Mononuclear cell (primary cell): Measurements from ENCODE around the gene RGS17. TPM values are rescaled to one million over a fixed set of nuclear protein-coding genes. Genes with fewer than 3 reads are reported as not detected.

Source experiments
- H3K27me3 ChIP-seq: 2 replicates; pipeline ENCODE4 v1.6.0; 2011; ENCODE audit warnings: low read length, control low read depth; ENCODE audit not compliant: insufficient read depth
- H3K4me1 ChIP-seq: 2 replicates; pipeline ENCODE4 v1.5.1; 2011; ENCODE audit warnings: mild to moderate bottlenecking, low read length, control low read depth; ENCODE audit not compliant: insufficient read depth
- H3K4me3 ChIP-seq: 2 replicates; pipeline ENCODE4 v1.5.1; 2011; ENCODE audit warnings: mild to moderate bottlenecking, low read length, moderate library complexity
- H3K9me3 ChIP-seq: 2 replicates; pipeline ENCODE4 v1.5.1; 2011; ENCODE audit warnings: low read depth, mild to moderate bottlenecking, control low read depth, low read length
- total RNA-seq: library from RNA; depleted of rRNA; stranded (reverse); fragments of >200 nt; gene quantifications from one replicate; pipeline ENCODE4 v1.2.3, GENCODE V29; 2012

The RGS17 gene
- total RNA-seq, 1 donor: not detected

DNA sequence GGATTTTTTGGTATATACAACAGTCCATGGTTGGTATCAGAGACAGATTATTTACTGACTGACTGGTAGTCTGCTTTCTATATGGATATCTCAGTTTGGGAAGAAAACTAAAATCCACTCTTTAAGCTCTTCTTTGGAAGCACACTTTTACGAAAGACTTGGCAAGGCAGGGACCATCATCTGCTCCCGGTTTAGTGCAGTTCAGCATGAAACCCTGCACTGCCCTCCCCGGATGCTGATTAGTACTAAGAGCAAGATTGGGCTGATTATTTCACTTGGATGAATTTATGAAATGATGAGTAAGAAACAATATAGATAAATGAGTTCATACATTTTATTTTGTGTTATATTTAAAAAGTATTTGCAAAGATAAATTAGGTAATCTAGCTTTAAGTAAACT is 56.3 kb downstream of the RGS17 start:
- H3K4me1 ChIP-seq: peaks cover 5% of the 10 kb centered on the region
- no peaks in the 10 kb centered on the region for H3K9me3 ChIP-seq
- H3K4me3 ChIP-seq: no peak overlapping the region

DNA sequence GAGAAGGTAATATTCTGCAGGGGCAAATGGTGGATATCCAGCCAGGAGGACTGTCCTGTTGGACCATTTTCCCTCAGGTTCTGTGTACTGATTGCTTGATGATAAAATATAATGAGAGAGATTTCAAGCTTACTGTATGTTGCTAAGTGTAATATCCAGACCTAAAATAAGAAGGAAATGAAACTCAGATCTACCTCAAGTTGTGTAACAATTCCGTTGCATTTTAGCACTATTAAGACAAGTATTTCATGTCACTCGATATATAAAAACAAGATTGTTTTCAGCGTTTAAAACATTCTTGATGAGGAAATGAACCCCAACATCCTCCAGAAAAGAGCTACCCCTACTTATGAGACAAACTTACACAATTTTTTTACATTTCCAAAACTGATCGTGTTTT is 57.2 kb downstream of the RGS17 start:
- H3K4me3 ChIP-seq: no peak overlapping the region
- H3K9me3 ChIP-seq: no peaks in the 10 kb centered on the region
- no peaks in the 10 kb centered on the region for H3K27me3 ChIP-seq
- peaks cover 5% of the 10 kb centered on the region for H3K4me1 ChIP-seq

More for the DNA sequence above, 56.3 kb downstream of the RGS17 start:
- H3K27me3 ChIP-seq: no peaks in the 10 kb centered on the region

DNA sequence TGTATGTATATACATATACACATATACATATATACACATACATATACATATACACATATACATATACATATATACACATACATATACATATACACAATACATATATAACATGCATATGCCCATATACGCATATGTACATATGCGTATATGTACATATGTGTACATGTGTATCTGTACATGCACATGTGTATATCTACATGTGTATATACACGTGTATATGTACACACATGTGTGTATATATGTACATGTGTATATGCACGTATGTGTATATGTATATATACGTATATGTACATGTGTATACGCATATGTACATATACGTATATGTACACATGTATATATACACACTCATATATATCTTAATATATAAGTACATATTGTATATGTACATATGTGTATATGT is 60.3 kb downstream of the RGS17 start:
- Histone ChIP-seq H3K9me3 (no peaks in the 10 kb centered on the region), H3K4me1 (peaks cover 5% of the 10 kb centered on the region), H3K27me3 (no peaks in the 10 kb centered on the region), H3K4me3 (no peak overlapping the region)

DNA sequence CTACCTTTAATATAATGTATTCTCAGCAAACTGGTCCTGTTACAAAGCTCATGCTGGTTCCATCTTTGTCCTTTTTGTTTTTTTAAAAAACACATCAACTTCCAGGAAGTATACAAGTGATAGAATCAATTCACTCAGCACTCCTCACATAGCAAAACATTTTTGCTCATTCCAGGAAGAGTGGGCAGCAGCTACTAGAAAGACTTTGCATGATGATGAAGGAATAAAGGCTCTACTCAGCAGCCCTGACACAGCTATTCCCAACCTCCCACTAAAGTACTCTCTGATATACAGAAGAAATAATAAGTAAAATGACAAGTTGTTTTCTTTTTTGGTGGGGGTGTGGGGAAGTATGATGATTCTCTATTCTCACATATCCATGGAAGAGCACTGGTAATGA is 61.2 kb downstream of the RGS17 start:
- Histone ChIP-seq H3K9me3 (no peaks in the 10 kb centered on the region), H3K27me3 (no peaks in the 10 kb centered on the region), H3K4me1 (peaks cover 5% of the 10 kb centered on the region), H3K4me3 (no peak overlapping the region)

DNA sequence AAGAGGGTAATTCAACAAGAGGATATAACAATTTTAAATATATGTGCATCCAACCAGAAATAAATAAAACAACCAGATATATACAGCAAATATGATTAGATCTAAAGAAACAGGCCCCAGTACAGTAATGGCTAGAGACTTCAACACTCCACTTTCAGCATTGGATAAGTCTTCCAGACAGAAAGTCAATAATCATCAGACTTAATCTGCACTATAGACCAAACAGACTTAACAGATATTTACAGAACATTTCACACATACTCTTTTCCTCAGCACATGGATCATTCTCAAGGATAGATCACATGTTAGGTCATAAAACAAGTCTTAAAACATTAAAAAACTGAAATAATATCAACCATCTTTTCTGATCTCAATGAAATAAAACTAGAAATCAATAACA is 65.9 kb downstream of the RGS17 start:
- H3K9me3 ChIP-seq: no peaks in the 10 kb centered on the region
- H3K4me1 ChIP-seq: no peaks in the 10 kb centered on the region
- H3K4me3 ChIP-seq: no peak overlapping the region
- peaks cover 2% of the 10 kb centered on the region for H3K27me3 ChIP-seq

DNA sequence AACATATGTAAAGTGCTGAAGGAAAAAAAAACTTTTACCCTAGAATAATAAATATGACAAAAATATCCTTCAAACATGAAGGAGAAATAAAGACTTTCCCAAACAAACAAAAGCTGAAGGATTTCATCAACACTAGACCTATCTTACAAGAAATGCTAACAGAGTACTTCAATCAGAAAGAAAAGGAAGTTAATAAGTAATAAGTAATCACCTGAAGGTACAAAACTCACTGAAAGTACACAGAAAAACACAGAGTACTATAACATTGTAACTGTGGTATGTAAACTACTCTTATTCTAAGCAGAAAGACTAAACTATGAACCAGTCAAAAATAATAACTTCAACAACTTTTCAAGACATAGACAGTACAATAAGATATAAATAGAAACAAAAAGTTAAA is 67.1 kb downstream of the RGS17 start:
- H3K9me3 ChIP-seq: no peaks in the 10 kb centered on the region
- no peaks in the 10 kb centered on the region for H3K4me1 ChIP-seq
- peaks cover 2% of the 10 kb centered on the region for H3K27me3 ChIP-seq
- H3K4me3 ChIP-seq: no peak overlapping the region

DNA sequence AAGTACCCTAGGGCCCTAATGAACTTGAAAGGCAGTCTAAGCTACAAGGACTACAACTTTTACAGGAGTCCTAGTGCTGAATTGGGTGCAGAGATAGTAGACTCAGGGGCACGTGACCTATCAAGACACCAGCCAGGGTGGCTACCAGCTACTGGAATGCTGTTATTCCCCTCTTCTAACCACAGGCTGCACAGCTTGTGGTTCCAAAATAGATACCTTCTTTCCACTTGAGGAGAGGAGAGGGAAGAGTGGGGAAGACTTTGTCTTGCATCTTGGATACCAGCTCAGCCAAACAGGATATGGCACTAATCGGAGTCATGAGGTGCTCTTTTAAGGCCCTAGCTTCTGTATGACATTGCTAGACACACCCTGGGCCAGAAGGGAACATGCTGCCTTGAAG is 68.6 kb downstream of the RGS17 start:
- no peaks in the 10 kb centered on the region for H3K4me1 ChIP-seq
- H3K4me3 ChIP-seq: no peak overlapping the region
- H3K9me3 ChIP-seq: no peaks in the 10 kb centered on the region
- peaks cover 2% of the 10 kb centered on the region for H3K27me3 ChIP-seq

DNA sequence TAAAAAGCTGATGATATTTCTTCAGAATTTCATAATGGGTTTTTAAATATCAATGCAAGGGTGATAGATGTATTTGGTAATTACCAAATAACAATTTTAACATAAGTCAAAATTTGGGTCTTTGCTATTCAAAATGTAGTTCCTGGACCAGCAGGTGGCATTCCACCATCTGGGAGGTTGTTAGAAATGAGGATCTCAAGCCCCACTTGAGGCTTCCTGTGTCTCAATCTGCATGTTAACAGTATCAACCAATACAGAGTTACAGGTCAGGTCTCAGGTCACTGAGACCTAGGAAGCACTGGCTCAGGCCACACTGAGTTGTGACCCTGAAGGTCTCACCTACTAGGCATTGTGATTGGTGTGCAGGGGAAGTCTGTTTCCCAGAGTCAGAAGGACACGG is 71.3 kb downstream of the RGS17 start:
- Histone ChIP-seq H3K4me3 (no peak overlapping the region), H3K4me1 (no peaks in the 10 kb centered on the region), H3K9me3 (no peaks in the 10 kb centered on the region), H3K27me3 (peaks cover 2% of the 10 kb centered on the region)

DNA sequence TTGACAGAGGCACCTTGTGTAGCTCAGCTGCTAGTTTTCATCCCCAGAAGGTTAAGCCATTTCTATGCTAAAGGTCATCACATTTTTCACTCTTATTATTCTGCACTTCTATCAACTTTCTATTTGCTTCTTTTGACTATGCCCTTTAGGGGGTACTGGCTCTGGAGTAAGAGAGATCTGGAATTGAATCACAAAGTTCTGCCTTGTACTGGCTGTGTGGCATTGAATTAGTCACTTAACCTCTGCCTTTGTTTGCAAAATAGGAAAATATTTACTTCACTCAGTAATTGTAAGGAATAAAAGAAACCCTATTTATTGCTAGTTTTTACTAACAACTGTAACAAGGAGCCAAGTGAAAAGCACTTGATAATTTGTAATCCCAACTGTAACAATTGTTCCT is 71.8 kb downstream of the RGS17 start:
- H3K9me3 ChIP-seq: no peaks in the 10 kb centered on the region
- H3K27me3 ChIP-seq: peaks cover 2% of the 10 kb centered on the region
- H3K4me1 ChIP-seq: no peaks in the 10 kb centered on the region

DNA sequence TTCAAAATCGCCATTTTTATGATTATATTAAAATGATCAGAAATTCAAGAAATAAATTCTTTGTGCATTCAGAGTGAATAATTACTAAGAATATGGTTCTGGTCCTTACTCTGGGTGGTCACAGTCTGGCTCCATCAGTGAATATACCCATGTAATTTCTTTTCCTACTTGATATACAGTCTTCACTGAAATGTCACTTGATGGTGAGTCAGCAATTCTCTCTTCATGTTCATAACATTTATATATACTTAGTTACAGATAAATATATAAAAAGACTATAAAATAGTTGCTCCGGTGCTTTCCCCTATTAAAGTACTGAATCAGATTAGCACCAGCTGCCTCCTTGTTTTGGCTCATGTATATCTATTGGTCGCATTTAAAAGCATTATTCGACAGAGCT is 72.2 kb downstream of the RGS17 start:
- Histone ChIP-seq H3K4me1 (no peaks in the 10 kb centered on the region), H3K4me3 (no peak overlapping the region), H3K27me3 (peaks cover 2% of the 10 kb centered on the region), H3K9me3 (no peaks in the 10 kb centered on the region)

More for the DNA sequence above, 71.8 kb downstream of the RGS17 start:
- H3K4me3 ChIP-seq: no peak overlapping the region

DNA sequence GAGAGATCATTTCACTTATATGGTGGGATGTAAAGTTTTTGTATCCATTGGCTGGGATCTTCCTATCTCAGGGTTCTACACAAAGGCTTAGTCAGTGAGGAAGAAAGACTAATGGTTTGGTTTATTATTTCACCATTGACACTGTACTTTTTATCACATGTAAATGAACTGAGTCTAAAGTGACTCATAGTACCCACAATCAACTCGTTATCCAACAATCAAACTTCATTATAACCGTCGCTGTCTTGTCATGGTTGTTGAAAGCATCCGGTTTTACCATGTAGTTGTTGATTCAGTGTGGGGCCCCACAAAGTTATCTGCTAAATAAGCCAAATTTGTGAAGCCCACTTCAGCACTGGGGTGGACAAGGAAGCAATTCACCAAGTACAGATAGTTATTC is 72.8 kb downstream of the RGS17 start:
- Histone ChIP-seq H3K27me3 (peaks cover 2% of the 10 kb centered on the region), H3K4me1 (no peaks in the 10 kb centered on the region), H3K9me3 (no peaks in the 10 kb centered on the region), H3K4me3 (no peak overlapping the region)

DNA sequence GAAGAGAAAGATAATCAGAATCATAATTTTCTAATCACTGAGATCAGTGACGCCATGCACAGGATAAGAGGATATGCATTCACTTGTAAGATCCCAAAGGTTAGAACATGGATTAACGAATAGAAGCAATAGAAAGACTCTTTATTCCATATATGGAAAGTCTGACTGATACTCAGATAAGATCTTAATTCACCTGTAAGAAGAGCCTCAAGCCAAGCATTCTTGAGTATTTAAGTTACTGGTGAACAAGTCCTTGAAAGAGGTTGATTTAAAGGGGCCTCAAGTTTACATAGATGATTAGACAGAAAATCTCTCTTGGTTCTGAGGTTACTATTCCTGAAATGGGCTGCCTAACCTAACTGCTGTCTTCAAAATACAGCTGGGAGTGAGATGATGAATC is 74.8 kb downstream of the RGS17 start:
- no peaks in the 10 kb centered on the region for H3K9me3 ChIP-seq
- H3K4me1 ChIP-seq: no peaks in the 10 kb centered on the region
- no peak overlapping the region for H3K4me3 ChIP-seq
- H3K27me3 ChIP-seq: no peaks in the 10 kb centered on the region

DNA sequence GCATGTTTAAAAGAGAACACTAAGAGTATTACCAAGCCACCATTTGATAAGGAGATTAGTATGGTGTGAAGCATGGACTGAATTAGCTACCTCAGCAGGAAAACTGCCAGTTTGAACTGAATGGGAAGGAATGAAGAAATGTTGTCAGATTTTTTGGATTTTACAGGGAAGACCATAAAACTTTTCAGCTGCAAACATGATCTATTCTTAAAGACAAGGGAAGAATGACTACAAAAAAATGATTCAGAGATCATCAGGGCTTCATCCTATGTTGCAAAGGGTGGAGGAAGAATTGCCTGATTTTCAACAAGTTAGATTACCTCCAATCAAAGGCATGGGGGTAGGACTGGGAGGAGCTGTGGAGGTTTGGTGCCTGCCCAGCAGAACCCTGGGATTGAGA is 79.3 kb downstream of the RGS17 start:
- Histone ChIP-seq H3K4me1 (no peaks in the 10 kb centered on the region), H3K4me3 (no peak overlapping the region), H3K9me3 (no peaks in the 10 kb centered on the region), H3K27me3 (no peaks in the 10 kb centered on the region)

DNA sequence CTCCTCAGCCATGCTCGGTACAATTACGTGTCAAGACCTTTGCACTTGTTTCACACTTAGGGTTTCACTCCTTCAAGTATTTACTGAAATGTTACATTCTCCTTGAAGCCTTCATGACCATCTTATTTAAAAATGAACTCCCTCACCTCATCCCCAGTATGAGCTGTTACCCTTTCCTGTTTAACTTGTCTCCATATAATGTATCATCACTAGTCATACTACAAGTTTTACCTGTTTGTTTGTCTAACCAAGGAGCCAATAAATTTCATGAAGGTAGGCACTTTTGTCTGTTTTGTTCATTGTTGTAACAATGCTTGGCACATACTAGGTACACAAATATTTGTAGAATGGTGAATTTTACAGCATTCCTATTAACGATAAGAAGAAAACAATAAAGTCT is 82.5 kb downstream of the RGS17 start:
- H3K27me3 ChIP-seq: no peaks in the 10 kb centered on the region
- no peaks in the 10 kb centered on the region for H3K4me1 ChIP-seq
- no peak overlapping the region for H3K4me3 ChIP-seq
- no peaks in the 10 kb centered on the region for H3K9me3 ChIP-seq

DNA sequence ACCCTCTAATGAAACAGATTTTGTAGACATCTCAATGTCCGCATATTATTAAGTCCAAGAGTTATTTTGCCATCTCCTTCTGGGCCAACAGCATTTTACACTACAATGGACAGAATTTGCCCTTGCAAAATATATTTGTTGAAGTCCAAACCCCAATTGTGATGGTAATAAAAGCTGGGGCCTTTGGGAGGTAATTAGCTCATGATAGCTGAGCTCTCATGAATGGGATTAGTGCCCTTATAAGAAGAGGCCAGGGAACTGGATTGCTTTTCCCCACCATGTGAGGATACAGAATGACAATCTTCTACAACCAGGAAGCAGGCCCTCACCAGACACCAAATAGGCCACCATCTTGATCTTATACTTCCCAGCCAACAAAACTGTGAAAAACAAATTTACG is 83.7 kb downstream of the RGS17 start:
- H3K4me1 ChIP-seq: no peaks in the 10 kb centered on the region
- no peak overlapping the region for H3K4me3 ChIP-seq
- H3K9me3 ChIP-seq: no peaks in the 10 kb centered on the region
- no peaks in the 10 kb centered on the region for H3K27me3 ChIP-seq

DNA sequence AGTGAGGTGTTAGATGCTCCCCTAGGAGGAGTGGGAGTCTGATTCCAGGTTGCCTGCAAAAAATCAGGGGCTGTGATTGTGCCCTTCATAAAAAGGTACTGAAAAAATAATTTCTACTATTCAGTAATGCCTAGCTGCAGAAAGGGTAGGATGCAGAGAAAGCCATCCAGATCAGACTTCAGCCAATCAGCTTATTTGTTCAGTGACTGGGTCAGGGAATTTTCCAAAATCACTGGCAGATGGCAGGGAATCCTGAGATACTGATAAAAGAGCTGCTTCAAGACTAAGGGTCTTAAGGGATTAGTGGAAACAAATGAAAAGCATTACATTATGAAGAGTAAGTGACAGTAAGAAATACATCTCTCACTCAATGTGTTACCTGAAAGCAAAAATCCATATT is 85.8 kb downstream of the RGS17 start:
- no peaks in the 10 kb centered on the region for H3K27me3 ChIP-seq
- H3K9me3 ChIP-seq: no peaks in the 10 kb centered on the region
- H3K4me1 ChIP-seq: no peaks in the 10 kb centered on the region
- no peak overlapping the region for H3K4me3 ChIP-seq

DNA sequence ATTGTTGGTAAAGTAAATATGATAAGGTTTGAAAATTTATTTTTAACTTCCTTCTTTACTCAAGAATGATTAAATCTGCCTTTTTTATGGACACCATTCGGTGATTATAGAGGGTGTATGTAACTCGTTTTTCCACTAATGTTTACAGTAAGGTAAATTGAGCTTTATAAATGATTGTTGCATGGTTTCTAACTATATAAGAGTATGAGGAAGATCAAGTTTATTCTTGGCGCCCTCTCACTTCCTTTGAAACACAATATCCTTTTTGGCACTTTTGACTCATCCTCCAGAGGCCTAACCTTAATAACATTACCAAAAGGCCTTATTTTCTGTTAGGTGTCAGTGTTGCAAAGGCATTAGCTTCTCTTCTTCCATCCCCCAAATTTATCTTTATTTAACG is 86.8 kb downstream of the RGS17 start:
- H3K9me3 ChIP-seq: no peaks in the 10 kb centered on the region
- H3K4me1 ChIP-seq: no peaks in the 10 kb centered on the region
- no peaks in the 10 kb centered on the region for H3K27me3 ChIP-seq
- no peak overlapping the region for H3K4me3 ChIP-seq
